Spleen (tissue), 3 donors: Measurements from ENCODE around the gene MANEAL.

Experiments used
- POLR2A ChIP-seq, 3 donors: fragments of 450-650 bp; IDR thresholded peaks; one replicate each; pipeline ENCODE4 v1.5.1; 2017; ENCODE audit warnings: antibody characterized with exemption in 3 of 3, mild to moderate bottlenecking in 1 of 3
- POLR2AphosphoS5 ChIP-seq, 3 donors: sonication (generic); formaldehyde crosslinking; IDR thresholded peaks; one replicate each; pipeline ENCODE4 v1.5.1; 2017; ENCODE audit warnings: antibody characterized with exemption in 3 of 3

DNA sequence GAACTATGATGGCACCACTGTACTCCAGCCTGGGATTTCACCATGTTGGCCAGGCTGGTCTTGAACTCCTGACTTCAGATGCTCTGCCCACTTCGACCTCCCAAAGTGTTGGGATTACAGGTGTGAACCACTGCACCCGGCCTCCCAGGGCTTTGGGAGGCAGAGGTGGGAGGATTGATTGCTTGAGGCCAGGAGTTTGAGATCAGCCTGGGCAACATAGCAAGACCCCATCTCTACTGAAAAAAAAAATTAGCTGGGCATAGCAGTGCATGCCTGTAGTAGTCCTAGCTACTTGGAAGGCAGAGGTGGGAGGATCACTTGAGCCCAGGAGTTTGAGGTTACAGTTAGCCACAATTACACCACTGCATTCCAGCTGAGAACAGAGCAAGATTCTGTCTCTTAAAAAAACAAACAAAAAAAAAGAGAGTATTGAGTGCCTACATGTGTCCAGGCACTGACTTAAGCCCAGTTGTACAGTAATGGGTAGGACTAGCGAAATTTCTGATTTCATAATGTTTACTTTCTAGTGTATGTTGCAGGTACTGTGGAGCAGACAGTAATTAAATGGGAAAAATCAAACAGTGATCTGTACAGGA, 4.2 kb downstream of the MANEAL start:
- TF ChIP-seq POLR2AphosphoS5 (IDR thresholded peaks at IDR 0.05) (no peak), POLR2A (IDR thresholded peaks at IDR 0.05) (no peak)
